GM13977 (cell line): Measurements from ENCODE around the gene ZRANB3.

Source experiments
- DNase-seq: peaks from one replicate; pipeline ENCODE4 v3.0.0; 2012; ENCODE audit warnings: low spot score
- CTCF ChIP-seq: IDR thresholded peaks from 2 replicates; pipeline ENCODE4 v1.5.1; 2012; ENCODE audit warnings: mild to moderate bottlenecking, control low read depth; ENCODE audit not compliant: insufficient read depth; ENCODE audit errors: extremely low read depth, missing control alignments
- in situ Hi-C: fragments of 300-500 bp; cut with MboI; formaldehyde crosslinking; loops from one replicate; pipeline ENCODE4 v1.12.0; 2022; ENCODE audit warnings: low sequenced_read_pairs, low pct_unique_long_range_greater_than_20kb, mixed read lengths, inconsistent platforms; ENCODE audit not compliant: unreplicated experiment

Gene ZRANB3

GRCh38 chr2:135219226-135219625, 311.8 kb downstream of the ZRANB3 start:
- in situ Hi-C loops = no loop called here
- no peak for TF ChIP-seq CTCF
- DNase-seq = no peak

GRCh38 chr2:135218426-135218825, 312.6 kb downstream of the ZRANB3 start:
- in situ Hi-C loops = no loop called here
- DNase-seq = no peak
- TF ChIP-seq CTCF = no peak

DNA sequence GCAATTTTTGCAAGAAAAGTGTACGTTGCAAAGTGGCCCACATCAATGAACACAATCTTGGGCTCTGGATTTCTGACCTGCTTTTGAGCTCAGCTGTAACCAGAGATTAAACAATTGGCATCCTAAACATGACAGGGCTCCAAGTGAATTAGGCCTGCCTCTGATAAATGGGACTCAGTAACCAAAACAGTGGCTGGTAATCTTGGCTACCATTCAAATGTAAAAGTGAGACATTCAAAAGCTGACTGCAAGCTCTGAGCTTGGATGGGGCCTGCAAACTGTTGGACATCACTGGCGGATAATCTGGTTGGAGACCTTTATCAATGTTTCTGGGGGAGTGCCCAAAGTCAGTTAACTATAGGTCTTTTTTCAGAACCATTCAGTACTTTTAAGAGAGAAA, 318.3 kb downstream of the ZRANB3 start:
- in situ Hi-C loops = no loop called here
- DNase-seq = no peak
- no peak for TF ChIP-seq CTCF

GRCh38 chr2:135208016-135208415, 323.0 kb downstream of the ZRANB3 start:
- no peak for DNase-seq
- no peak for TF ChIP-seq CTCF
- in situ Hi-C loops = no loop called here

DNA sequence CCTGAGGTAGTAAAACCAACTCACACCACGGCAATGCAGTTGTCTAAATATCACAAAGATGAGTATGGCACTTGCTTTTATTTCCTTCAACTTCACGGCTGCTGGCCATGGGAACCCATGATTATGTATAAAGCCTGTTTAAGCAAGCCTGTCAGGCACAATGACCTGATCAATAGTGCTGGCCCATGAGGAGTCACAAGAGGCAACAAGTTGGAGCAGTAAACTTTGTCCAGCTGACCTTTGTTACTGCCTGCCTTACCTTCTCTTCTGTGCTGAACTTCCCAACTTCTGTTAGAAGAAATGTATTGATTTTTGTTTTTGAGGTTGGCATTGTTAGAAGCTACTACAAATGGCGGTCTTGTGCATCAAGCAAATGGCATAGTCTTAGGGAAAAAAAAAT, 327.1 kb downstream of the ZRANB3 start:
- no peak for DNase-seq
- TF ChIP-seq CTCF = no peak
- in situ Hi-C loops = no loop called here

- no peak for DNase-seq
Observed at GRCh38 chr2:135202751-135203150, 328.3 kb downstream of the ZRANB3 start.

More at GRCh38 chr2:135202751-135203150, 328.3 kb downstream of the ZRANB3 start:
- no peak for TF ChIP-seq CTCF
- in situ Hi-C loops = no loop called here
